Nephron progenitor cell (in vitro differentiated cells): ENCODE measurements around the gene SNRPA1.
A peak's percentile ranks its signal among the peaks of the same experiment; 100 is the strongest.

Source experiments
- DNase-seq: peaks from one replicate; pipeline ENCODE4 v3.0.0; 2021
- H3K27ac Mint-ChIP-seq: 2 replicates; pipeline ENCODE4 v1.8.0; 2021; ENCODE audit warnings: mild to moderate bottlenecking, moderate library complexity, mixed read lengths
- H3K27me3 Mint-ChIP-seq: 2 replicates; pipeline ENCODE4 v1.8.0; 2021; ENCODE audit warnings: mild to moderate bottlenecking, low read depth, mixed read lengths; ENCODE audit not compliant: poor library complexity
- H3K36me3 Mint-ChIP-seq: 2 replicates; pipeline ENCODE4 v1.8.0; 2021; ENCODE audit warnings: low read depth, mixed read lengths
- H3K4me1 Mint-ChIP-seq: 2 replicates; pipeline ENCODE4 v1.8.0; 2021; ENCODE audit warnings: mixed read lengths
- H3K4me3 Mint-ChIP-seq: 2 replicates; pipeline ENCODE4 v1.8.0; 2021; ENCODE audit warnings: mild to moderate bottlenecking, moderate library complexity, mixed read lengths
- H3K9me3 Mint-ChIP-seq: 2 replicates; pipeline ENCODE4 v1.8.0; 2021; ENCODE audit warnings: mild to moderate bottlenecking, moderate library complexity, mixed read lengths
- TF ChIP-seq, protein P1 (sequence below): fragments of 200-600 bp; sonication (generic); IDR thresholded peaks from 2 replicates; pipeline ENCODE4 v1.5.0; 2021; ENCODE audit warnings: antibody characterized with exemption

Gene SNRPA1

DNA sequence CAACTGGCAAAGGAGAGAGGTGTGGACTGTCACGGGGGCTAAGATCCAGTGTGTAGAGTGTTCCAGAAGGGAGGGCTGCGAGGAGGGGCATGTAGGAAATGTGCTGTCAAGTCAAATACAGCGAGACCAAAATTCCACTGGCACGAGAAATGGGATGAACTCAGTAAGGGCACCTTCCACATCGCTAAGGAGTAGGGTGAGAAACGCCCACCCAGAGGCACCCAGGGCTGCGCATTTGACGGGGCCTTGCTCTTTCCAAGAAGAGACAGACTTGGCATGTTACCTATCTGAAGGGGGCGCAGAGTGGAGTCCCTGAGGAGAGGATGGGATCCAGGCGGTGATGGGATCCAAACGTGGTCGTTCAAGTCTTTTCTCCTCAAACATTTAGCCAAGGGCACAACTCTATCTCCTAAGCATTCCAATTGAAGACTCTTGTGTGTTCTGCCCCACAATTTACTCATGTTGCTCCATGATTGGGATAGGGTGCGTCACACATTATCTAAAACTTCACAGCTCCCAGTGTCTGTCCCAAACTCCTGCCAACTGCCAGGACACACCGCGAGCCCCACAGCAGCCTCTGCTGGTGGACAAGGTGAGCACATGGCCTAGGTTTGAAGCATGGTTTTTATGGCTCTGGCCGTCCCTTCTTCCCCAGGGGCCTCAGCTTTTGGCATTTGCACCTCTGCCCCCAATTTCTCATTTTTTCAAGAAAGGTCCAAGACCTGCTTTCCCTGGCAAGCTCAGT is 25.4 kb downstream of the SNRPA1 start:
- Mint-ChIP-seq H3K4me3 (no peak overlapping the region), H3K27ac (no peak overlapping the region), H3K36me3 (peaks cover 55% of the 10 kb centered on the region), H3K9me3 (no peaks in the 10 kb centered on the region), H3K27me3 (peaks cover 4% of the 10 kb centered on the region), H3K4me1 (peaks cover 19% of the 10 kb centered on the region)
- TF ChIP-seq, protein P1, sequence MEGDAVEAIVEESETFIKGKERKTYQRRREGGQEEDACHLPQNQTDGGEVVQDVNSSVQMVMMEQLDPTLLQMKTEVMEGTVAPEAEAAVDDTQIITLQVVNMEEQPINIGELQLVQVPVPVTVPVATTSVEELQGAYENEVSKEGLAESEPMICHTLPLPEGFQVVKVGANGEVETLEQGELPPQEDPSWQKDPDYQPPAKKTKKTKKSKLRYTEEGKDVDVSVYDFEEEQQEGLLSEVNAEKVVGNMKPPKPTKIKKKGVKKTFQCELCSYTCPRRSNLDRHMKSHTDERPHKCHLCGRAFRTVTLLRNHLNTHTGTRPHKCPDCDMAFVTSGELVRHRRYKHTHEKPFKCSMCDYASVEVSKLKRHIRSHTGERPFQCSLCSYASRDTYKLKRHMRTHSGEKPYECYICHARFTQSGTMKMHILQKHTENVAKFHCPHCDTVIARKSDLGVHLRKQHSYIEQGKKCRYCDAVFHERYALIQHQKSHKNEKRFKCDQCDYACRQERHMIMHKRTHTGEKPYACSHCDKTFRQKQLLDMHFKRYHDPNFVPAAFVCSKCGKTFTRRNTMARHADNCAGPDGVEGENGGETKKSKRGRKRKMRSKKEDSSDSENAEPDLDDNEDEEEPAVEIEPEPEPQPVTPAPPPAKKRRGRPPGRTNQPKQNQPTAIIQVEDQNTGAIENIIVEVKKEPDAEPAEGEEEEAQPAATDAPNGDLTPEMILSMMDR = peak; percentile 34
- no peak for DNase-seq

DNA sequence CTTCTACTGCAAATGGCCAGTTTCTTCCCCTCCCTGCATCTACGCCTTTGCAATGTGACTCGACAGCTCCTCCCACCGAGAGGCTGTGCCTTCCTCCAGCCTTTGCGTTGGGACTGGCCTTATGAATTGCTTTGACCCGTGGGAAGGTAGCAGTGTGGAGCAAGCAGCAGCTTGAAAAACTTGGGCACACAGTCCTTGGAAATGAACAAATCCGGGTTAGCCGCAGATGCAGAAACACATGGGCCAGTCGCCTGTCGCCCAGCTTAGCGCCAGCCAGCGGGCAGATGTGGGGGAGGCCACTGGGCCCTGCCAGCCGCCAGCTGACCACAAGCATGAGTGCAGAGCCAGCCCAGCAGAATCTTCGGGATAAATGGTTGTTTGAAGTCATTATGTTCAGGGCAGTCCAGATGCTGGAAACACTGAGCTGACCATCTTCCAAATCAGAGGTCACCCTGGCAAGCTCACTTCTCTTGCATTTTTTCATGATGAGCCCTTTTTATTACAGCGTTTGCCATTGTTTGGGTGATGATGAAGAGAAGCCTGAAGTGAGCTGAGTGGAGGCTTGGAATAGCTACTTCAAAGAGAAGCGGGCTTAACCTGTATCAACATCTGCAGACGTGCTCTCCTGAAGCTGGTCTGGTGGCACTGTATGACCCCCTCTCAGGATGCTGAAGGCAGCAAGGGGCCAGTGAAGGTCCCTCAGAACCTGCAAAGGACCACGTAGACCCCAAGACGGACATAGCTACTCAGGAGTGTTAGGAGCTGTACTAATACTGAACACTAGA is 27.5 kb downstream of the SNRPA1 start:
- Mint-ChIP-seq H3K4me3 (no peak overlapping the region), H3K4me1 (peaks cover 19% of the 10 kb centered on the region), H3K27me3 (peaks cover 5% of the 10 kb centered on the region), H3K27ac (no peak overlapping the region), H3K36me3 (peaks cover 34% of the 10 kb centered on the region), H3K9me3 (no peaks in the 10 kb centered on the region)
- TF ChIP-seq, protein P1 = no peak
- no peak for DNase-seq

DNA sequence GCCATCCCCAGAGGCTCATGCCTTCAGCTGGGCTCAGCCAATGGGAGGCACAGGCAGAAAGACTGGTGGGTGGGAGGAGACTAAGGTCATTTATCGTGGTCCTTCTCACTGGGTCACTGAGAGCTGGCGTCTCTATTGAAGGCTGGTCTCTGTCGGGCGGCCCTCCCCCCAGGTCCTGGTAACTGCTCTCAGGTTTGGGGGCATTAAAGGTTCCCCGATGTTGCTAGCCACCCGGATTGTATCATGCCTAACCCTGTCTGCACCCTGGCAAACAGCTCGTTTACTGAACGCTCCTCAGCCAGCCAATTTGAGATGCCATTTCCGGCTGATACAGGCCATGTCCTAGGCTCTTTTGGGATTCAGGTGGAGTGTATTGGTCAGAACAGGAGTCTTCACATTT is 28.3 kb downstream of the SNRPA1 start:
- Mint-ChIP-seq H3K36me3 (peaks cover 27% of the 10 kb centered on the region), H3K4me1 (peaks cover 19% of the 10 kb centered on the region), H3K9me3 (no peaks in the 10 kb centered on the region), H3K4me3 (no peak overlapping the region), H3K27ac (peak overlapping the region; percentile 54), H3K27me3 (peaks cover 7% of the 10 kb centered on the region)
- DNase-seq = no peak
- TF ChIP-seq, protein P1 = no peak

DNA sequence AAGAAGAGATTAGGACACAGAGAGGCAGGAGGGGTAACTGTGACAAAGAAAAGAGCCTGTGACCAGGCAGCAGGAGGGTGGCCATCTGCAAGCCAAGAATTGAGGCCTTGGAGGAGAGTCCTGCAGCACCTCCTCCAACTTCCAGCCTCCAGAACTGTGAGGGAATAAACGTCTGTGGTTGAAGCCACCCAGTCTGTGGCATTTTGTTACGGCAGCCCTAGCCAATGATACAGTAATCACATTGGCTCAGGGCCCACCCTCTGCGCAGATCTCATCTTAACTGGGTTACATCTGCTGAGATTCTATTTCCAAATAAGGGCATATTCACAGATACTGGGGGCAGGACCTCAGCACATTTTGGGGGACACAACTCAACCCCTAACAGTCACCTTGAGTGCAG is 29.0 kb downstream of the SNRPA1 start:
- no peaks in the 10 kb centered on the region for H3K9me3 Mint-ChIP-seq
- TF ChIP-seq, protein P1 = no peak
- H3K4me1 Mint-ChIP-seq = peaks cover 19% of the 10 kb centered on the region
- no peak overlapping the region for H3K27ac Mint-ChIP-seq
- H3K27me3 Mint-ChIP-seq = peaks cover 7% of the 10 kb centered on the region
- H3K36me3 Mint-ChIP-seq = peaks cover 19% of the 10 kb centered on the region
- DNase-seq = no peak
- H3K4me3 Mint-ChIP-seq = no peak overlapping the region

DNA sequence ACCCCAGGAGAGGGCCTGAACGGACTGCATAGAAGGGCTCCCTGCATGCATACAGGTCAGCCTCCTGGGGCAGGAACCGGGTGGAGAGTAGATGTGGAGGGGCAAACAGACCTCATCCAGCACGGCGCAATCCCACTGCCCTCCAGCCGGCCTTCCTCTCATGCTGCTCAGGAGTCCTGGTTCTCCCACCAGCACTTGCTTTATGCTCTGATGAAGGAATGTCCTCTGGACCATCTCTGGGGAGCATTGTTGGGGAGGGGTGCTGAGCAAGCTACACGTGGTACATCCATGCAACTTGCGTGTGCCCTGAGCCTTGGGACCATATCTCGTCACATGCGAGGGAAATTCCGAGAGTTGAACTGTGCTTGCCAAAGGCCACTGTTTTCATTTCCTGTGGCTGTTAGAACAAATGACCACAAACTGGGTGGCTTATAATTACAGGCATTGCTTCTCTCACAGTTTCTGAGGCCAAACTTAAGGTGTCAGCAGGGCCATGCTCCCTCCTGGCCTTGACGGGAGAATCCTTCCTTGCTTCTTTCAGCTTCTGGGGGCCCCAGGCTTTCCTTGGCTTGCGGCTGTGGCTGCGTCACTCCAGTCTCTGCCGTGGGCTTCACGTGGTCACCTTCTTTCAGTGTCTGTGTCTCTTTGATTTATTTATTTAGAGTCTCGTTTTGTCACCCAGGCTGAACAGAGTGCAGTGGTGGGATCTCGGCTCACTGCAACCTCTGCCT is 30.0 kb downstream of the SNRPA1 start:
- H3K4me1 Mint-ChIP-seq = peaks cover 21% of the 10 kb centered on the region

More for the DNA sequence above, 30.0 kb downstream of the SNRPA1 start:
- Mint-ChIP-seq H3K36me3 (peaks cover 13% of the 10 kb centered on the region), H3K4me3 (no peak overlapping the region), H3K9me3 (no peaks in the 10 kb centered on the region), H3K27me3 (peaks cover 7% of the 10 kb centered on the region), H3K27ac (peak overlapping the region; percentile 24)
- TF ChIP-seq, protein P1 = no peak
- no peak for DNase-seq
